Activated CD8-positive, alpha-beta T cell treated with anti-CD3 and anti-CD28 coated beads for 36 hours (primary cell): ENCODE data around the gene LORICRIN. TPM values are rescaled to one million over a fixed set of nuclear protein-coding genes. Genes with fewer than 3 reads are reported as not detected.

Experiments used
- ATAC-seq: fragments of 200-7000 bp; cut with Tn5 transposase; one replicate; pipeline ENCODE4 v1.10.0; 2021; ENCODE audit warnings: mild to moderate bottlenecking, moderate library complexity
- CTCF ChIA-PET: fragments of 350-600 bp; sonication (Branson Sonifier 250); formaldehyde crosslinking; loops from one replicate; lab custom pipeline; 2021; ENCODE audit warnings: antibody characterized with exemption; lab: Charles Lee
- POLR2A ChIA-PET: fragments of 350-600 bp; sonication (Branson Sonifier 250); formaldehyde crosslinking; loops from one replicate; lab custom pipeline; 2021; ENCODE audit warnings: antibody characterized with exemption; lab: Charles Lee
- DNase-seq: peaks from one replicate; pipeline ENCODE4 v3.0.0-alpha.2; 2020
- H3K27ac Mint-ChIP-seq: one replicate; pipeline ENCODE4 v1.8.0; 2021; ENCODE audit warnings: mild to moderate bottlenecking, mixed read lengths
- H3K27me3 Mint-ChIP-seq: one replicate; pipeline ENCODE4 v1.8.0; 2021; ENCODE audit warnings: mixed read lengths
- H3K36me3 Mint-ChIP-seq: one replicate; pipeline ENCODE4 v1.8.0; 2021; ENCODE audit warnings: low read depth, mixed read lengths
- H3K4me1 Mint-ChIP-seq: one replicate; pipeline ENCODE4 v1.8.0; 2021; ENCODE audit warnings: low read depth, mixed read lengths
- H3K4me3 Mint-ChIP-seq: one replicate; pipeline ENCODE4 v1.8.0; 2021; ENCODE audit warnings: mild to moderate bottlenecking, moderate library complexity, mixed read lengths
- H3K9me3 Mint-ChIP-seq: one replicate; pipeline ENCODE4 v1.8.0; 2021; ENCODE audit warnings: mixed read lengths
- CTCF ChIP-seq: fragments of 200-600 bp; IDR thresholded peaks from one replicate; pipeline ENCODE4 v1.8.0; 2022; ENCODE audit warnings: antibody characterized with exemption, mild to moderate bottlenecking
- intact Hi-C: fragments of 100-400 bp; cut with micrococcal nuclease; formaldehyde crosslinking; loops from one replicate; pipeline ENCODE4 v1.10.0; 2022
- total RNA-seq, 2 experiments: library from RNA; stranded (reverse); gene quantifications; one replicate each; pipeline ENCODE4 v1.2.3, GENCODE V29; 2021

LORICRIN gene
- total RNA-seq, 2 experiments from 2014 or later, result not detected

GRCh38 chr1:153232553-153232952 lies 26.9 kb upstream of the LORICRIN start:
- Mint-ChIP-seq H3K4me3 (no peak overlapping the region), H3K9me3 (no peaks in the 10 kb centered on the region), H3K36me3 (no peaks in the 10 kb centered on the region), H3K4me1 (no peaks in the 10 kb centered on the region), H3K27me3 (peaks cover 17% of the 10 kb centered on the region), H3K27ac (no peak overlapping the region)
- CTCF ChIA-PET, result interaction anchor here (1.2 to 1.8 kb wide), 2 partner anchors 9 to 39 kb away, joined by 3 to 6 read pairs; no protein-coding TSS in a partner anchor
- DNase-seq (no peak), ATAC-seq (no peak)
- no peak for TF ChIP-seq CTCF
- POLR2A ChIA-PET, result interaction anchor here (0.6 kb wide), 1 partner anchor 207 kb away, joined by 3 read pairs; no protein-coding TSS in a partner anchor
- intact Hi-C loops, result no loop called here

GRCh38 chr1:153233448-153233847 lies 26.0 kb upstream of the LORICRIN start:
- Mint-ChIP-seq H3K9me3 (no peaks in the 10 kb centered on the region), H3K4me3 (no peak overlapping the region), H3K27me3 (peaks cover 20% of the 10 kb centered on the region), H3K36me3 (no peaks in the 10 kb centered on the region), H3K27ac (no peak overlapping the region), H3K4me1 (no peaks in the 10 kb centered on the region)
- ChIA-PET CTCF (interaction anchor here (0.7 to 1.8 kb wide), 3 partner anchors 9 to 579 kb away, joined by 3 to 6 read pairs (median 3); no protein-coding TSS in a partner anchor), POLR2A (no interaction called here)
- no peak for ATAC-seq
- no peak for DNase-seq
- intact Hi-C loops, result no loop called here
- TF ChIP-seq CTCF, result no peak

- ATAC-seq, result no peak
- intact Hi-C loops, result no loop called here
- ChIA-PET POLR2A (interaction anchor here (0.6 kb wide), 1 partner anchor 32 kb away, joined by 3 read pairs; no protein-coding TSS in a partner anchor), CTCF (interaction anchor here (0.9 to 1.6 kb wide), 4 partner anchors 10 to 50 kb away, joined by 3 to 7 read pairs (median 4); no protein-coding TSS in a partner anchor)
- H3K4me1 Mint-ChIP-seq, result no peaks in the 10 kb centered on the region
- H3K9me3 Mint-ChIP-seq, result no peaks in the 10 kb centered on the region
- H3K36me3 Mint-ChIP-seq, result no peaks in the 10 kb centered on the region
- H3K27me3 Mint-ChIP-seq, result peaks cover 16% of the 10 kb centered on the region
- DNase-seq, result no peak
- TF ChIP-seq CTCF, result no peak
- H3K27ac Mint-ChIP-seq, result no peak overlapping the region
- no peak overlapping the region for H3K4me3 Mint-ChIP-seq
Measured at GRCh38 chr1:153238527-153238926, 21.0 kb upstream of the LORICRIN start.

GRCh38 chr1:153242160-153242559 lies 17.3 kb upstream of the LORICRIN start:
- Mint-ChIP-seq H3K27ac (no peak overlapping the region), H3K4me1 (no peaks in the 10 kb centered on the region), H3K27me3 (peaks cover 13% of the 10 kb centered on the region), H3K36me3 (no peaks in the 10 kb centered on the region), H3K4me3 (no peak overlapping the region), H3K9me3 (peaks cover 1% of the 10 kb centered on the region)
- POLR2A ChIA-PET, result no interaction called here
- intact Hi-C loops, result no loop called here
- no peak for DNase-seq
- CTCF ChIA-PET, result interaction anchor here (1.2 to 1.5 kb wide), 2 partner anchors 17 to 21 kb away, joined by 3 read pairs; no protein-coding TSS in a partner anchor
- no peak for TF ChIP-seq CTCF
- no peak for ATAC-seq

GRCh38 chr1:153245466-153245865 lies 14.0 kb upstream of the LORICRIN start:
- Mint-ChIP-seq H3K9me3 (peaks cover 1% of the 10 kb centered on the region), H3K4me3 (no peak overlapping the region), H3K27ac (no peak overlapping the region), H3K27me3 (peaks cover 24% of the 10 kb centered on the region), H3K36me3 (no peaks in the 10 kb centered on the region), H3K4me1 (no peaks in the 10 kb centered on the region)
- CTCF ChIA-PET, result interaction anchor here (0.7 to 0.9 kb wide), 2 partner anchors 17 to 67 kb away, joined by 3 to 4 read pairs; no protein-coding TSS in a partner anchor
- DNase-seq (no peak), ATAC-seq (no peak)
- no peak for TF ChIP-seq CTCF
- intact Hi-C loops, result no loop called here
- POLR2A ChIA-PET, result no interaction called here
